HG03097 (cell line): ENCODE data around the gene HEY2.
A peak's percentile ranks its signal among the peaks of the same experiment; 100 is the strongest.

ENCODE experiments used
- ATAC-seq: cut with Tn5 transposase; IDR thresholded peaks from one replicate; pipeline ENCODE4 v1.9.1; 2021; ENCODE audit not compliant: unreplicated experiment, low FRiP score

HEY2 gene

GRCh38 chr6:125742464-125743120 is 6.8 kb upstream of the HEY2 start:
- ATAC-seq: no peak

DNA sequence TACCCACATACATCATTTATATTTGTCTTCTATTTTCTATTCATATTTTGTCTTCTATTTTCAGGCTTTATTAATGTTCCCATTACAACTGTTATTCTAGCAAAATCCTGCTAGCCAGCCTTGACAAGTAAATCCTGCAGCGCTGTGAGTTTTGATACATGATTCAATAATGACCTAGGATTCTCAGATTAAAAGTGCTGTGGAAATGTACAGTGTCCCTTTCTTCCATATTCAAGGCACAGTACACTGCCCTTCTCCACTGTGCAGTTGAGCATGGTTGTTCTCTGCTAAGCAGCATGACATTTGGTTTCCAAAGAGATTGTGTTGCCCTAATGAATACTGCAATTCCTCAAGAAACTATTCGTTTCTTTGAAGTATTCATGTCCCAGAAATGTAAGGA is 5.8 kb upstream of the HEY2 start:
- no peak for ATAC-seq

GRCh38 chr6:125745281-125746018 is 4.0 kb upstream of the HEY2 start:
- ATAC-seq: no peak

DNA sequence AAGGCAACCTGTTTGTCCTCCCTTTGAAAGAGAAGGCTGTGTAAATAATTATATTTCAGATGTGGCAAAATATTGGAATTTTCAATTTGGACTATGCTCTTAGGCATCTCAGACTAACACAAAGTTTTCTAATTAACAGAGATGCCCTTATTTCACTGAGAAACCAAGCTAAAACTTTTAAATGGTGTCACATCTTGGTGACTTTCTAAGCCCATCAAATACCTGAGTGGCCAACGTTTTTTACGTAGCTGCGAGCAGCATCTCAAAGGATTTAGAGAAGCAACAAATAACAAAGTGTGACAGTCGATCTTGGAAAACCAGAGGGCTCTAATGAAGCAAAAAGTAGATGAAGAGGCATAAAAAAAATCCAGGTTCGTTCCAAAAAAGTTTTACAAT is 3.4 kb upstream of the HEY2 start:
- ATAC-seq: no peak

DNA sequence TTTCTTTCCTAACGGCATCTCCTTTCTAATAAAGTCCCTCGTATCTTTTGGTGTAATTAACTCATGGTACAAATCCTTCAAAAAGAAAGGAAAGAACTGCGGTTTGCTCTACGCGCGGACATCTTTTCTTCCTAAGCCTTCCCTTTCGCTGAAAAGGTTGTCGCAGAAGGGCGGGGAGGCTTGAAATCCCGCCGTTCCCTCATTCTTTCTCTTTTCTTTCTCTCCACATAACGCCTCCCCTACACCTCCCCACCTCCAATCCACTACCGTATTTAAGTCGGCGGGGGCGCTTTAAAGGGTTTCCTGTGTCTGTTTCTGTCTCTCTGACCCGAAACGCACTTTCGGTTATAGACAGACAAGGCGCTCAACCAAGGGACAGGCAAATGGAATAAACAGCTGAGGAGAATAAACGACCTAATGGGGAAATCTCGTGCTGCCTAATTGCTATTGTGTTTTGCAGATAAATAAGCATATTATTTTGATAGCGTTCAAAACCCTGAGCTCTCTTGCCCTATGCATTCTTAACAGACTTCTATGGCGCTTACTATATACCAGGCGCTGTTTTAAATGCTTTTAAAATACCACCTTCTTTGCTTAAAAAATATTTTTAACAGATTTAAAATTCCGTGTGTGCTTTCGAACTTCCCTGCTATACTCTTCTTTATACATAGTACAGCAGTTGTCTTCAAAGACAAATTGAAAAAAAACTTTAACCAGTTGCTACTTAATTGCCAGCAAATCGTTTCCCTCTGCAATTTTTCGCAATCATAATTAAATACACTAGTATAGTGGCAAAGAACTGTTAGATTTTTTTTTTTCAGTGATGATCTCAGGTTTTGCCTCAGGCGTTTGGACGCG is 2.5 kb upstream of the HEY2 start:
- peak; percentile 62 for ATAC-seq

DNA sequence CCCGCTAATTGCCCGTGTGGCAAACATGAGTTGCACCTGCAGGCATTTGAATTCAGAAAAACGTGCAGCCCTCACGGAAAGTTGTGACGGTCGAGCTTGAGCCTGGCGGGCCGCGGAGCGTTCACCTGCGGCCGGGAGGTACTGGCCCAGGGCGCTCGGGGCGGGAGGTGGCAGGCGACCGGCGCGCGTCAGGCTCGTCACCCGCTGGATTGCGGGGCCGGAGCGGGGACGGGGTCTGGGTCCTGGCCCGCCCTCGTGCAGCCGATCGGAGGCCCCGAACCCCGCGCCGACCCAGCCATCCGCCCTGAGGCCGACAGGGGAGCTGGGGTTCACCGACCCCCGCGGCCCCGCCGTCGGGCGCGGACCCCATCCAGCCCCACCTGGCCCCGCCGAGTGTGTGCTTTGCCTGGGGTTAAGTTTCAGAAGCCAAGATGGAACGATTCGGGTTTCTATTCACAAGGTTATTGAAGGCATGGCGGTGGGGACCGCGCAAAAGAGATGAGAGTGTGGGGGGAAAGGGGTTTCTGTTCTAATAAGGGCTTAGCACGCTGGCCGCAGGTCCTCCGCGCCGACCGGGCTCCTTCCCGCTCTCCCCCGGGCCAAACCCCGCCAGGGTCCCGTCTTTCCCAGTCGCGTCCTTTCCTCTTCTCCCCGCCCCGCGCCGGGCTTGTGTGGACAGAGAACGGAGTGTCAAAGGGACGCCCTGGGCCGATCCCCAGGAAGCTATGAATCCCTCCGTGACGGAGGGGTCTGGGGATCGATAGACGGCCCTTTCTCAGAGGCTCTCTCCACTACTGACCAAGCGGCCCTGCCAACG is 1.6 kb upstream of the HEY2 start:
- ATAC-seq: no peak

DNA sequence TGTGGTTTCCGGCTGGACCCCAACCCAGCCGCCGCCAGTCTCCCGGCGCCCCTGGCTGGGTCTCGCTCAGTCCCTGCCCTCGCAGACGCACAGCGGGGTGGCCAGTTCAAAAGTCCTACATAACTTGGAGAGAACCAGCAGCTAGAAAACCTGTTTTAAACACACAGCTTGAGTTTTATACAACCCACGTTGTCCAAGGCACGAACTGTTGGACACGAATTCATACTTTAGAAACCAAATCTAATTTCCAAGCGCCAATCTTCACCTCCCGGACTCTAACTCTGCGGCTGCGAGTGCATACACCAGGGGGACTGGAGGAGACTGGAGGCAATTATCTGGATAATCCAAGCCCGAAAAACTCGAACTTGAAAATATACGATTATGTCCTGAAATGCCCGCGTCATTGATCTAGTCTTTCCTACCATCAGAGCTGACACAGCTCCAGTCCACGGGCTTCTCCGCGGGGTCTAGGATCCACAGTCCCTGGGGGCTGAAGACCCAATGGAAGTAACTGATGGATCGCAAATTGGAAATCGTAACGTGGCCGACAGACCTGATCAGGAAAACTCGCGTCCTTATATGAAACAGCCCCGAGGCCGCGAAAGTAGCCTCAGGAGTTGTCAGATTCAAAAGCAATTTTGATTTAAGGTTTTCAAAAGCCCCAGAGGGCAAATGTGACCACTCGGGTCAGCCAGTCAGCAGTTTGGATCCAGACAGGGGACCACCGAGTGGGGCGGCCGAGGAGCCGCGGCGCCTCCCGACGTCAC is 843 bp upstream of the HEY2 start:
- ATAC-seq: no peak

GRCh38 chr6:125749865-125750691 is 646 bp downstream of the HEY2 start:
- no peak for ATAC-seq

DNA sequence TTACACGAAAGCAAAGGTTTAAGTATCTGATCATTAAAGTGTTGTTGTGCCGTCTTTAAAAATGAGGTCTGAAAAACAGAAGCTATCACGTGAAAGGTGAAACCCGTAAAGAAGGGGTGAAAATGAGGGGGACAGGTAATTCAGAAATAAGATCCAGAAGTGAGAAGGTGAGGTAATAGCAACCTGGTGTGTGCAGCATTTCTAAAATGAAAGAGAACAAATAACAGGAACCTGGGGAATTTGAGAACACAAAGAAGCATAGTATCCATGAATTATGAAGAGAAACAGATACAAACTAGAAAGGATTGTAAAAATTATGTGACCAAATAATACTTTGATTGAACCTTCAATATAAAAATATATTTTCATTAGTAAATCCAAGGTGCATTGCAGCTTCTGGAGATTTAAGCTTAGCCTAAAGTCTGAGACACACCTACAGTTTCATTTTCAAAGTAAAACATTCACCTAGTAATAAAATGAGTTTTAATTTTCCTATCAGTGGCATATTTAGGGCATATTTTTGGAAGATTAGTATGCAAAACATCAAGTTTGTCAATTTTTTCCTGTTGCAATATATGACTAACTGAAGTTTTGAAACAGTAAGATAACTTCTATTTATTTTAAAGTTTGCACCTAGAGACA is 1.4 kb downstream of the HEY2 start:
- no peak for ATAC-seq

DNA sequence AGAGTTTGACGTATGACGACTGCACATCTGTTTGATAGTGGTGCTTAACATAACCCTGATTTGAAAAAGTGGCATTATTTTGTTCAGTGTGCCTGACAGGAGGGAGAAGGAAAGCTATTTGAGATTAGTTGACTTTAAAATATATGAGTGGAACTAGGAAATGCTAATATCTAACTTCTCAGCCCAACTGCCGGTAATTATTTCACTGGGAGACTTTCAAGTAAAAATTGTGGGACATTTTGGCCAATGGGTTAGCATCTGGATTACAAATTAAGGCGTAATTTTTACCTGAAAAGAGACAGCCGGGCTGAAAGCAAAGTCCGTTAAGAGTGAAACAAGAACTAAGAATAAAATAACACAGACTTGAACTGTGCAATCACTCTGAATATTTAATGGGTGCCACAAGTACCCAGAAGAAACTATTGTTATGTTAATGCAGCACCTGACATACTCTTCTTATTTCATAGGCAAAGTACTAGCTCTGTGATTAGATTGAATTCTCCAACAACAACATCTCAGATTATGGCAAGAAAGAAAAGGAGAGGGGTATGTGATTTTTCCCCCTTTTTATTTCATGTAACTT is 2.0 kb downstream of the HEY2 start:
- no peak for ATAC-seq

GRCh38 chr6:125752773-125753172 is 3.3 kb downstream of the HEY2 start:
- ATAC-seq: no peak

- no peak for ATAC-seq
Observed at GRCh38 chr6:125753218-125753936, 3.9 kb downstream of the HEY2 start.

DNA sequence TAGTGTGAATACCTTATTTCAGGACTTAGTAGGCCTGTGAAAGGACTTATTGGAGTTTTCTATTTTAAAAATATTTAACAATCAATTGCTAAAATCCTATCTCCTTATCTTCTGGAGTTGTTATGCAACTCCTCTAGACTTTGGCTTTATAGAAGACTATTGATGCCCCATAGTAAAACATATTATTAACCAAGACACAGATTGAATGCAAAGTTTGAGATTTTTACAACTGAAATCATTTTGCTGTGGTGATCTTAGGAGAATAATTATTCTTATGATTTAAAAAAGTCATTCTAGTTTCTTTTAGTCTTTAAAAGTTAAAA is 4.5 kb downstream of the HEY2 start:
- ATAC-seq: no peak

DNA sequence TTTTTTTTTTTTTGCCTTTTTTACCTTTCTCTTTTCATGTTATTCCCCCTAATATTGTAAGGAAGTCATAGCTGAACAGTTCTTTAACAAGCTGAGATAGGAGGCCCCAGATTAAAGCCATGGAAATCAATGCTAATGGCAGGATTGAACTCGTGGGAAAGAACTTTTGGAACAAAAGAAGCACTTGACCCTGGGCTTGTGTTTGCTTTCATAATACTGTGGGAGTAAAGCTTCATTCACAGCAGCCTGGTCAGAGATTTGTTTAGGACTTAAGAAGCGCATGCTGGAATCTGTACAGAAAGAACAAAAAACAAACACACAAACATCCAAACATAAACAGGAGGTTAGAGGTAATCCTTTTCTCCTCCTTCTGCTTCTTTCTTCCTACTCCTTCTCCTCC is 5.1 kb downstream of the HEY2 start:
- ATAC-seq: no peak

GRCh38 chr6:125759184-125759902 is 9.9 kb downstream of the HEY2 start:
- ATAC-seq: no peak

DNA sequence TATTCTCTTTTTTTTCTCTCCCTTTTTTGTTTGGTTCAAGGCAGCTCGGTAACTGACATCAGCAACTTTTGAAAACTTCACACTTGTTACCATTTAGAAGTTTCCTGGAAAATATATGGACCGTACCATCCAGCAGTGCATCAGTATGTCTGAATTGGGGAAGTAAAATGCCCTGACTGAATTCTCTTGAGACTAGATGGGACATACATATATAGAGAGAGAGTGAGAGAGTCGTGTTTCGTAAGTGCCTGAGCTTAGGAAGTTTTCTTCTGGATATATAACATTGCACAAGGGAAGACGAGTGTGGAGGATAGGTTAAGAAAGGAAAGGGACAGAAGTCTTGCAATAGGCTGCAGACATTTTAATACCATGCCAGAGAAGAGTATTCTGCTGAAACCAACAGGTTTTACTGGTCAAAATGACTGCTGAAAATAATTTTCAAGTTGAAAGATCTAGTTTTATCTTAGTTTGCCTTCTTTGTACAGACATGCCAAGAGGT is 10.6 kb downstream of the HEY2 start:
- ATAC-seq: no peak

DNA sequence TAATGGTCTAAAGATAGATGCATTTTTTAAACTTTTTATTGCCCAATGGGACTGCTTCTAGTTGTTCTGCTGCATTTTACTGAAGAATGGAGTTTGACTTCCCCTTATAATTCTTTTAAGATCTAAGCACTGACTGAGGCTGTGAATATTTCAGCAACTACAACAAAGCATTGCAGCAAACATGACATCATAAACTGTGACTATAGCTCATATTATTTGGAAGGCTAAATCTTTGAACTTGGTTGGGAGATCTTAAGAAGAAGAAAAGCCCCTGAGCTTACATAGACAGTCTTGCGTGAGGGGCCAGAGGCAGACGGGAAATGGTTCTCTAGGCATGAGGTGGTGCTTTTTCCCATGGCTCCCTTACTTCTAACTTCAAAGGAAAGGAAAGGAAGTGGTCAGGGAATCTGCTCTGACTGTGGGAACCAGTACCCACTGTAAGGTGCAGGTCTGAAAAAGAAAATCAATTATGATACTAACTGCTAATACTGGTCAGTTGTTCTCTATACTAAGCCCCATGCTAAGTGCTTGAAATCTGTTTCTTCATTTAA is 14.8 kb downstream of the HEY2 start:
- ATAC-seq: no peak
